NCI-H69 (cell line): ENCODE measurements around the gene C1orf50.
A peak's percentile ranks its signal among the peaks of the same experiment; 100 is the strongest.
"Not testable (repeated sequence)": the region's sequence is repeated elsewhere in the genome, so short reads cannot be mapped to it uniquely, and the experiment has no call there.

ENCODE experiments used
- DNase-seq: peaks from one replicate; lab custom pipeline; 2025; lab: John Stamatoyannopoulos, UW

C1orf50 gene

DNA sequence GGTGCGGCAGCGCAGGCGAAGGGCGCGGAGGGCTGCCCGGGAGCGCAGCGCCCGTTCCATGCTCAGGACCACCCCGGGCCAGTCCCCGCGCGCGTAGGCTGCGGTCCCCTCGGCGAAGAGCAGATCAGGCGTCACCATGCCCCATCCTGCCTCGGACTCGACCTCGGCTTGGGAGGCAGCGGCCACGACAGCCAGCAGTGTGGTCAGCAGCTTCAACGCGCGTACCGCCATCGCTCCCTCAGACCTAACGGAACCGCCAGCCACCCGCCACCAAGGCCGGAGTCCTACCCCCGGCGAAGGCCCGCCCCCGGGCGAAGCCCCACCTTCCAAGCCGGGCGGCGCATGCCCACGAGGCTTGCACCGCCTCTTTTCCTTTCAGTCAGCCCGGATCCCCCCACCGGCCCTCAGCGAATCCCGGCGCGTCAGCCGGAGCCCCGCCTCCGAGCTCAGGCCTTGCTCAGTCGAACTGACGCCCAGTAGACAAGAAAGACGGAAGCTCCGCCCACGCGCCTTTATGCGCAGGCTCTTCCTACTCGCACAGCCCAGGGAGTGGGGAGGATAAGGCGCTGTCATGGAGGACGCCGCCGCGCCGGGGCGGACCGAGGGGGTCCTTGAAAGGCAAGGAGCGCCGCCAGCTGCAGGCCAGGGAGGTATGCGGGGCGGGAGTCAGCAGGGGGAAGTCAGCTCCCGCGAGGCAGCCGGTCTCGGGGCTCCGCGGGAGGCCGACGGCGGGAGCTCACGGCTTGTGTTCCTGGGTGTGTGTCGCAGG, at the start of gene C1orf50, which contains the start of gene P3H1:
Gene C1orf50, plus strand, starts transcription at position 509 of the 769 bp plus-strand sequence. Its CDS starts 63 bp downstream, at position 572.
Gene P3H1, minus strand, starts transcription at position 288 of the 769 bp plus-strand sequence. Its CDS starts 57 bp downstream, at position 231.
- peak; percentile 98 for DNase-seq

DNA sequence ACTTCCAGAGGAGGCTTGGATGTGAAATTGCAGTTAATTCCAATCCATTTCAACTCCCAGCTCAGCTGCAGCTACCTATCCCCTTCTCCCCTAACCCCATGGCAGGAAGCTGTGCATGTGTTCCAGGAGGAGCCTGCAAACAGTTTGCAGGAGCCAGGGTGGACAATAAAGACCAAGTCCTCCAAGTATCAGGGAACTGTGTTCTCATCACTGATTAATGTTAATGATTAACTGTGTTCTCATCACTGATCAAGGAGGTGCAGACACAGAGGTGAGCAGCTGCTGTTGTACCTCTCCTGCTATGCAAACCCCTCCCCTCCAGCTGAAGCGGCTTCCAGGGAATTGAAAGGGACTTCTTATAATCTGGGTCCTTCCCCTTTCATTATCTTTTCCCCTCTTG, 46.2 kb upstream of the C1orf50 start:
- DNase-seq: no peak

DNA sequence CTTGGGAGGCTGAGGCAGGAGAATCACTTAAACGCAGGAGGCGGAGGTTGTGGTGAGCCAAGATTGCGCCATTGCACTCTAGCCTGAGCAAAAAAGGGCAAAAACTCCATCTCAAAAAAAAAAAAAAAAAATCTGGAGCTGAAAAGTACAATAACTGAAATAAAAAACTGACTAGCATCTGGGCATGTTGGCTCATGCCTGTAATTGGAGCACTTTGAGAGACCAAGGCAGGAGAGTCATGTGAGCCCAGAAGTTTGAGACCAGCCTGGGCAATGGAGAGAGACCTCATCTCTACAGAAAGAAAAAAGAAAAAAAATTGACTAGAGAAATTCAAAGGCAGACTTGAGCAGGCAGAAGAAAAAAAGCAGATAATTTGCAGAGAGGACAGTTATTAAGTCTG, 45.1 kb upstream of the C1orf50 start:
- DNase-seq: no peak

DNA sequence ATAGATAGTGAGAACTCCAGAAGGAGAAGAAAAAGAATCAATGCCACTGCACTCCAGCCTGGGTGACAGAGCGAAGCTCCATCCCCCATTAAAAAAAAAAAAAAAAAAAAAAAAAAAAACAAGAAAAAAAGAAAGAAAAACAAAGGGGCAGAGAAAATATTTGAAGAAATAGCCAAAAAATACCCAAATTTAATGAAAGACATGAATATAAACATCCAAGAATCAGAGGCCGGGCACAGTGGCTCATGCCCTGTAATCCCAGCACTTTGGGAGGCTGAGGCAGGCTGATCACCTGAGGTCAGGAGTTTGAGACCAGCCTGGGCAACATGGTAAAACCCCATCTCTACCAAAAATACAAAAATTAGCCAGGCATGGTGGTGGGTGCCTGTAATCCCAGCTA, 44.6 kb upstream of the C1orf50 start:
- not testable (repeated sequence) for DNase-seq

DNA sequence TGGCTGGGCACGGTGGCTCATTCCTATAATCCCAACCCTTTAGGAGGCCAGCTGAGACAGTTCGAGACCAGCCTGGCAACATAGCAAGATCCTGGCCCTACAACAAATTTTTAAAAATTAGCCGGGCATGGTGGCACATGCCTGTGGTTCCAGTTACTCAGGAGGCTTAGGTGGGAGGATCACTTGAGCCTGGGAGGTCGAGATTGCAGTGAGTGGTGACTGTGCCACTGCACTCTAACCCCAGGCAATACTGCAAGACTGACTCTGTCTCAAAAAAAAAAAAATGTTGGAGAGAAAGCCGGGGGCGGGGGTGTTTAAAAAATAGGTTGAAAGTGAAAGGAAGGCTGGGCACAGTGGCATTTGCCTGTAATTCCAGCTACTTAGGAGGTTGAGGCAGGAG, 43.5 kb upstream of the C1orf50 start:
- DNase-seq: no peak

DNA sequence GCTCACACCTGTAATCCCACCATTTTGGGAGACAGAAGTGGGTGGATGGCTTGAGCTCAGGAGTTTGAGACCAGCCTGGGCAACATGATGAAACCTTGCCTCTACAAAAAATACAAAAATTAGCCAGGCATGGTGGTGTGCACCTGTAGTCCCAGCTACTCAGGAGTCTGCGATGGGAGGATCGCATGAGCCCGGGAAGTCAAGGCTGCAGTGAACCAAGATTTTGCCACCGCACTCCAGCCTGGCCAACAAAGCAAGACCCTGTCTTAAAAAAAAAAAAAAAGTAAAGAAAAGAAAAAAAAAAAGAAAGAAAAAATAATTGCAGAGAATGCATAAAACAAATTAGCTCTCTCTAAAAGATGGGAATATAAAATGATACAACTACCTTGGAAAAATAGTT, 41.2 kb upstream of the C1orf50 start:
- not testable (repeated sequence) for DNase-seq

DNA sequence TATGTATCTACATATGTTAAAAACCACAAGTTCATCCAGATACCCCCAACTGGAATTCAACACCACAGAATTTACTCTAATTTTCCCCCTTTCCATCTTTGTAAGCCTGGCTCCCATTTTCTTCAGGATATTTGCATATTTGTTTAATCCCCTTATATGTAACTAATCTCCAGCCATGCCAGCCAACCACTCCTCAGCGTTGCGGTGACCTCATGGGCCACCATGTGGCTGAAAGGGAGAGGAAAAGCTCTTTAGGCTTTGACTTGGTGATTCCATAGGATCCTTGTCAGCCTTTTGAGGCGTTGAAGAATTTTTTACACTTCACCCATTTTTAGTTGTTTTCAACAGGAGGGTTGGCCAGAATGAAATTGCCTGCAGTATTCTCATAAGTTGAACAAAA, 37.0 kb upstream of the C1orf50 start:
- DNase-seq: no peak

DNA sequence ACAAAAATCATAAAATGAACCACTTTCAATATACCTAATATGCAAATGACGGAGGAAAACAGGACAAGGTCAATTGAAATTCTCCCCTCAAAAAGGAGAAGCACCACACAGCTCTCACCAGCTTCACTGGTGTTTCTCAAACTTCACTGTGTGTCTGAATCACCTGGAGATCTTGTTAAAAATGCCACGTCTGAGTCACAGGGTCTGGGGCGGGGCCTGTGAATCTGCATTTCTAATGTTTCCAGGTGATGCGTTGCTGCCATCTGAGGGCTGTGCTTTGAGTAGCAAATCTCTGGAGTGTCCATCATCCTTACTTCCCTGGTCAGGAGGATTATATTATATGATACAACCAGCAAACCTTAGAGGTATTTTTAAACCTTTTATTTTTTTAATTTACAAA, 36.1 kb upstream of the C1orf50 start:
- DNase-seq: peak; percentile 61

DNA sequence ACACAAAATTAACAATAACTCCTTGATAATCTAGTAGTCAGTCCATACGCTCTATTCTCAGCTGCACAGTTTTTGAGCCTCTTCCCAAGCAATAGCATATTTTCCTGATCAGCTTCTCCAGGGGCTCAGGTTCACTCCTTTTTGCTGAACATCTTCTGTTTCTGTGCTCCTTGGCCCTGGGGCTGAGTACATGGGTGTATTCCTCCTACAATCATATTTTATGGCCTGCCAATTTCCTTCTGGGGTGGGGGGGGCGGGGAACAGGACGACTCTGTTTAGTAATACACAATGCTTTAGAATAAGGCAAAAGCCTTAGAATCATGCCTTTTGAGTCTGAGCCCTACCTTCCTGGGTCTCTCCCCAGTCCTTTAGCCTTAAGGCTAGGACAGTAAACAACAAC, 35.5 kb upstream of the C1orf50 start:
- DNase-seq: peak; percentile 4

DNA sequence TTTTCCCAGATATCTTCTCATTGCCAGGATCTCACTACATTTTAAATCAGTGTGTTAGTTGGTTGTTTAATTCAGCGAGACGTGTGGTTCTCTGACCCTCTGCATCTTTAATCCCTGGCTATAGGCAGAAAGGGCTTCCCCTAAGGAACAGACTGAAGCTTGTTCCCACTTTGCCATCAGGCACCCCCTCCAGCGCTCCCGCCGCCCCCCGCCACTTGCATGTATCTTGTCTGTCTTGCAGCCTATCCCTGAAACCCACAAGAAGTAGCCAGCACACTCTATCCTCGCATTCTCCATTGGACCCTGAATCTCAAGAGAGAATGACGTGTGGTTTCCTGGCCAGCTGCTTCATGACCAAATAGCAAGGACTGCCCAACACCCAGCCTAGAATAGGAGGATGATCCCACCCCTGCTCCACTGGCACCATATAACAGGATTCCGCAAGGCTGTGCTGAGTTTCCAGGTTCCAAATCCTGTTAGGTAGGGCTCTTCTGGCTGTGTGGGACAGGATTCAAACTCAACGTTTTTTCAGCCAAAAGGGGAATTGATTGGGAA, 34.8 kb upstream of the C1orf50 start:
- DNase-seq: no peak

DNA sequence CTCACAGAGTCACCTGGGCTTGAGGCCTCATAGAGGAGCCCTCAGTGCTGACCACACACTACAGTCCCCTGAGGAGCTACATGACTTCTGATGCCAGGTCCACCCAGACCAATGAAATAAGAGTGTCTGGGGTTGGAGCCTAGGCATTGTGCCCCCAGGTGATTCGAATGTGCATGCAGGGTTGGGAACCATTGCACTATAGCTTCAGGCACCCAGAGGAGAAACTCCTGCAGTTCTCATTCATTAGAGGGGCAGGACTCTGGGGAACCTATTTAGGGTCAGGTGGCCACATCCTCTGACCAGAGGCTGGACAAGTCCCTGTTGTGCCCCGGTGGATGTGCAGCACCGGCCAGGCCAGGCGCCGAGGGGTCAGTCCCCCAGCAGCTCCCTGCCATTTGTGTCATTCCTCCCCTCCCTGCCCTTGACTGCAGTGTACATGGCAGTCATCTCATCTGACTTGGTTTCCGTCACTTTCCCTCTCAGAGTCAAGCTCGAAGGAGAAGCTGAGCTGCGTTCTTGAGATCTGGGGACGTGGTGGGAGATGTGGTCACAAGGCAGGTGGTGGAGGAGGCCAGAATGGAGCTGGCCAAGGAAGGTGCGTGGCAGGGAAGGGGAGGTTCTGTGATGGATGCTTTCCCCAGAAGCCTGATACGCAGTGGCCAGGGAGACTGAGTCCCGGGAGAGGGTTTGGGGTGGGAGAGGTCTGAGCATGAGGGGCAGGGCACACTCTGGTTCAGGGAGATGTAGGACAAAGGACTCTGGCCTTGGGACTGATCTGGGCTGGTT, 33.4 kb upstream of the C1orf50 start:
- no peak for DNase-seq

DNA sequence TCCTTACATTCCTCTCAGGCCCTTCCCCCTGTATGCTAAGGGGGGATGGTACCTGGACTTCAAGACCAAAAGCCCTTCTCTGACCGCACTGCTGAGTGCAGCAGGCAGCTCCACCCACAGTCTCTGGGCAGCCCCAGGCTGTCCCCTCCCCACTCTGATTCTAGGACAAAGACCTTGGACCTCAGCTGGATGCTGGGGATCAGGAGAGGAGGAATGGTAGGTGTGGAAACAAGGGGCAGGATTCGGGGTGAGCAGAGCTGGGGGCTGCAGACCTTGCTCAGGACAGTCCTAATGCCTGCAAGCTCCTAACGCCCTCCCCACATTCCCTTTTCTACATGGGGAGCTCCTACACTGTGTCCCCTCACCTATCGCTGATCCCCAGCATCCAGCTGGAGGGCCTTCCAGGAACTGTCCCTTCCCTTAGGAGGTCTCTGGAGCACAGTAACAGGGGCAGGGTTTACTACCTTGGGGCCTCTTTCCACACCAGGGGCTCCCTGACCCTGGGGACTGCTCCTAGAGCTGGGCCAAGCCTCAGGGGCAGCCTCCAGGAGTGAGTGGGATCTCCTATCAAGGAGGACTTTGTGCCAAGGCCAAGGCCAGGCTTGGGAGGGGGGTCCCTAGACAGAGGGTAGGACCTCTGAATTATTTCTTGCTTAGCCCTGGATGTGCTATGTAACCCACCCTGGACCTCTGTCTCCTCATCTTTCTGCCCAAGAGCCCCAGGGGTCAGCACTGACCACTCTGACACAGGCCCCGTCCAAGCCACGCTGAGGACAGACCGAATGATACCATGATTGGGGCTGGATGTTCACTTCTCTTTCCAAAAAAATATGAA, 32.6 kb upstream of the C1orf50 start:
- no peak for DNase-seq

DNA sequence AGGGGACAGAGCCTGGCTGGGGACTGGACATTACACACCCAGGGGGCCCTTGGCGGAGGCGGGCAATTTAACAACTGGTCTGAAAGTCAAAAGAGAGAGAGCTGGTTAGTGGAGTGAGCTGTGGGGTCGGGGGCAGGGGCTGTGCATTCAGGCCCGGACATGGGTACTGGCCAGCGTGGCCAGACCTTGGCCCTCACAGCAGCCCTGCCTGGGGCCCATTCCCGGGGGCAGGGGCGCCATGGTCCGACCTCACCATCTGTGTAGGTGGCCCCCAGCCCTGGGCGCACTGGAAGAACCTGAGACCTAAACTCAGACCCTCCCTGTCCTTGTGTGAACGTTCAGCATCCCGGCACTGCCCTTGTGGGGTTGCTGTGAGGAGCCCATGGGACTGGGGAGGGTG, 32.0 kb upstream of the C1orf50 start:
- DNase-seq: no peak

DNA sequence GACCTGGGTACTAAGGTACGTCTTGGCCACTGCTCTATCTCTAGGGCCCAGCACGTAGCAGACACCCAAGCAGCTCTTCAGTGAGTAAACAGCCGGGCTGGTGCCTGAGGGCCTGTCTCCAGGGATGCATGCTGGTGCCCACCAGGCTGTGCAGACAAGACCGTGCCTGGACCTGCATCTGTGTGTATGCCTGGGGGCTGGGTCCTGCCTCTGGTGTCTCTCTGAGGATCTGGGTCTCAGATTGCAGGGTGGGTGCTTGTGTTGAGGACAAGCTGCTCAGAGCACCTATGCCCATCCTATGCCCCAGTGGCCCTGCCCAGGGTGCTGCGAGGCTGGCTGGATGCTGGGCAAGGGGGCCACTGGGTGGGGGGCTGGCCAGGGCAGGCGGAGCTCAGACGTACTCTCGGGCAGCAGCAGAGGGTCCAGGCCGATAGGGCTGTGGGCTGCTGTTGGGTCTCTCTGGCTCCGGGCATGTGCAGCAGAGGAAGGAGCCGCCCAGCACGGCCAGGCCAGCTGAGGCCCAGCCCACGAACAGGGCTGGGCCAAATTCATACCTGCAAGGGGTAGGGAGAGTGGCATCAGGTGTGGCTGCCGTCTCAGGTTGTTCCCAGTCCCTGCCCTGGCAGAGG, 31.5 kb upstream of the C1orf50 start:
- DNase-seq: peak; percentile 69

DNA sequence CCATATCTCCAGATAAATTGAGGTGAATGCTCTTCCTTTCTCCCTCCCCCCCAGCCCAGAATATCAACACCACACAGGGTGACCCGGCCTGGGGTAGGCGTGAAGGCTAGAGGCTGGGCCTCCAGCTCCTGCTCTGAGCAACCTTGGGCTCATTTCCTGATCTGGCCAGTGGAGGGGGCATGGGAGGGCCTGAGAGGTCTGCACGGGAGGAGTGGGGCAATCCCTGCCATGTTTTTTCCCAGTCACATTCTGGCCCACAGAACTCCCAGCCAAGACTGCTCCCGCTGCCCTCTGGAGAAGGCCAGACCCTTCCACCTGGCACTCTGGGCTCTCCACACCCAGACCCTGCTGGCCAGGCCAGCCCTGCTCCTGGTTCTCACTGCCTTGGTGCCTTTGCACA, 30.9 kb upstream of the C1orf50 start:
- peak; percentile 23 for DNase-seq

DNA sequence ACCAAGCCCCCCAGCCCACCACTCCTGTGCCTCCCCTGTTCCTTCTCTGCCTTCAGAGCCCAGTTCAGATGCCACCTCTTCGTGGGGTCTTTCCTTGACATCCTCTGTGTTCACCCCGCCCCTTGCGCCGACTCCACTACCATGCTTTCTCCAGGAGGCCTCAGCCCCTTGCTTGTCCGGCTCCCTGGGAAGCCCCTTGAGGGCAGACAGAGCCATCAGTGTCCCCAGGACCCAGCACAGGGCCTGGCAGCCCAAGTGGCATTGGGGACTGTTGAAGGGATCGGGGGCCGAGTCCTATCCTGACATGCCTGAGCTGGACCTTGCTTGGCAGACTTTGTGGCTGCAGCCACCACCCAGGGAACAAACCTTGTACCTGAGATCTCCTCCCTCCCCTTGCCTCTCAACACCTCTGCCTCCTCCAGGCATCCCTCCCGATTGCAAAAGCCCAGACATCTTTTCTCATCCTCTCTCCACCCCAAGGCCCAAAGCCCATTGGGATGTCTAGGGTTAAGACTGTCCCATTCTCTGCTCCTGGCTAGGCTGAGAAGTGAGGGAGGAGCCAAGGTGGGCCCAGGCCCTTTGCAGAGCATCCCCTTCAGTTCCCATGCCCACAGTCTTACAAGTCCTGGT, 30.4 kb upstream of the C1orf50 start:
- no peak for DNase-seq

DNA sequence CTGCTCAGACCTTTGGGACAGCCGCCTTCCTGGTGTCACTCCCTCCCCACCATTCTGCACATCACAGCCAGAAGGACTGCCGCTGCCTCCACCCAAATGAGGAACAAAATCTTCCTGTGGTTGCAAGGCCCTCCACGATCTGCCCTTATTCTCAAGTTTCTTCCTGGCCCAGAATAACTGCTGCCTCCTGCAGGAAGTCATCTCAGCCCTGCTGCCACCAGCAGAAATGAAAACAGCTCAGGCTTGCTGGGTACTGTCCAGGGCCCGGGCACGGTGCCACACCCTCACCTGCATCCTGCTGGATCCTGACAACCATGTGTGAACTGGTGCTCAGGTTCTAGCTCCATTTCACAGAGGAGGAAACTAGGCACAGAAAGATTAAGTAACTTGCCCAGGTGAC, 29.8 kb upstream of the C1orf50 start:
- peak; percentile 30 for DNase-seq

DNA sequence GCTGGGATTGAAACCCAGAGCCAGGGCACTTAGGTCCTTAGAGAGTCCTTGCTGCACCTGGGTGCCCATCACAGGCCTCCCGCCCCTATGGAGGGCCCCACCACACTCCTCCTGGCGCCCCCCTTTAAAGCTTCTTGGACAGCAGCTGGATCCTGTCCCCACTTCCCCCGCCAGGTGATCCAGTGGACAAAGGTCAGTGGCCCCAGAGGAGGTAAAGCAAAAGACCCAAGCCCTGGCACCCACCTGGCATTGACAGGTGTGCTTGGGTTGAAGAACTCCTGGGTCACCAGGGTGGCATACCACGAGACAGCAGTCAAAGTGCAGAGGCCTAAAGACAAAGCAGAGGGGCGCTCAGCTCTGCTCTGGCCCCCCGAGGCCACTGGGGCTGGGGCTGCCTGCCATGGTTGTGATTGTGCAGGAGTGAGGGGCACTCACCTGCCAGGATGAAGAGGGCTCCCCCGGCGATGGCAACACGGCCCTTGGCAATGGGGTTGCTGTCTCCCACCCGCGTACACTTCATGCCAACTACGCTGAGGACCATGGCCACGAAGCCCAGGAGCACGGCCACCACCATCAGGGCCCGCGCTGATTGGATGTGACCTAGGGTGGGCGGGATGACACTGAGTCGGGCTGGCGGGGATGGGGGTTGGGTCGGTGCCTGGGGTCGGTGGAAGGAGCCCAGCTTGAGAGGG, 28.9 kb upstream of the C1orf50 start:
- no peak for DNase-seq

DNA sequence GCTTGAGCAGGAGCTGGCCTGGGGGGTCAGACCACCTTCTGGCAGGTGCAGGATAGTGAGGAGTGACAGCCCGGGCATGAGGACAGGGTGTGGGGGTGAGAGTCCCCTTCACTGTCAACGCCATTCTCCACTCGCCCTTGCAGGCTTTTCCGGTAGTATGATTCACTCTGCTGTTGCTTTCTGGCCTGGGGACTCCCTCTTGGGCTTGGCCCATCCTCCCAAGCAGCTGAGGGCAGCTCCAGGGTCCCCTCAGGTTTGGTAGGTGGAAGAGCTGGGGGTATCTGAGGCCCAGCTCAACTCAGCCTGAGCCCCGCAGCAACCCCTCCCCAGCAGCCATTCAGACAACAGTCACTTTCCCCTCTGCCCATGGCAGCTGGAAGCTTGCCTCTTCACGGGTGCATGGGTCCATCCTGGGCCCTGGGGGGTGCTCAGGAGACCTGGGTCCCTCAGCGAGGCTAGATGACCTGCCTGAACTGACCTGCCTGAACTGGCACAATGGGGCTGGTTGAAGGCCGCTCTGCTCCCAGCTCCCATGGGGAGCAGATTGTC, 28.3 kb upstream of the C1orf50 start:
- no peak for DNase-seq
